ENCODE results near the gene KRTAP10-10. TPM values are rescaled to one million over a fixed set of nuclear protein-coding genes. Genes with fewer than 3 reads are reported as not detected.

The KRTAP10-10 gene
- polyA plus RNA-seq, 1 donor (not counting 4 experiments of a cell fraction or from before 2014, with no cell fraction given): not detected

- Histone ChIP-seq H3K9me1 (ENCODE audit: control insufficient read depth, extremely low read depth, insufficient read depth, low read length) (no peaks in the 10 kb centered on the region), H3K27me3 (ENCODE audit: control insufficient read depth, extremely low read depth, insufficient read depth, low read length) (peaks cover 2% of the 10 kb centered on the region), H2AFZ (ENCODE audit: control insufficient read depth, low read length) (no peak overlapping the region), H3K27ac (ENCODE audit: control insufficient read depth, insufficient read depth, low read length) (no peak overlapping the region), H3K4me2 (ENCODE audit: control insufficient read depth, extremely low read depth, insufficient read depth, low read depth, low read length) (no peak overlapping the region), H3K36me3 (ENCODE audit: control insufficient read depth in 2 of 2, extremely low read depth in 1 of 2, insufficient read depth in 2 of 2, low read length in 2 of 2) (no peaks in the 10 kb centered on the region), H3K4me3 (ENCODE audit: control insufficient read depth in 2 of 3, extremely low read depth in 1 of 3, insufficient read depth in 2 of 3, low read depth in 1 of 3, low read length in 3 of 3) (no peak overlapping the region), H3K4me1 (ENCODE audit: control insufficient read depth, extremely low read depth, insufficient read depth, low read length) (no peaks in the 10 kb centered on the region), H3K9ac (ENCODE audit: control insufficient read depth, extremely low read depth, insufficient read depth, low read length) (no peak overlapping the region), H4K20me1 (ENCODE audit: control insufficient read depth, extremely low read depth, insufficient read depth, low read length) (no peaks in the 10 kb centered on the region), H3K79me2 (ENCODE audit: control insufficient read depth, insufficient read depth, low read length) (no peaks in the 10 kb centered on the region), H3K9me3 (ENCODE audit: control insufficient read depth, low read depth, low read length) (no peaks in the 10 kb centered on the region)
- TF ChIP-seq EZH2 (IDR thresholded peaks at IDR 0.05; ENCODE audit: low read length): no peak
- TF ChIP-seq, protein P1, sequence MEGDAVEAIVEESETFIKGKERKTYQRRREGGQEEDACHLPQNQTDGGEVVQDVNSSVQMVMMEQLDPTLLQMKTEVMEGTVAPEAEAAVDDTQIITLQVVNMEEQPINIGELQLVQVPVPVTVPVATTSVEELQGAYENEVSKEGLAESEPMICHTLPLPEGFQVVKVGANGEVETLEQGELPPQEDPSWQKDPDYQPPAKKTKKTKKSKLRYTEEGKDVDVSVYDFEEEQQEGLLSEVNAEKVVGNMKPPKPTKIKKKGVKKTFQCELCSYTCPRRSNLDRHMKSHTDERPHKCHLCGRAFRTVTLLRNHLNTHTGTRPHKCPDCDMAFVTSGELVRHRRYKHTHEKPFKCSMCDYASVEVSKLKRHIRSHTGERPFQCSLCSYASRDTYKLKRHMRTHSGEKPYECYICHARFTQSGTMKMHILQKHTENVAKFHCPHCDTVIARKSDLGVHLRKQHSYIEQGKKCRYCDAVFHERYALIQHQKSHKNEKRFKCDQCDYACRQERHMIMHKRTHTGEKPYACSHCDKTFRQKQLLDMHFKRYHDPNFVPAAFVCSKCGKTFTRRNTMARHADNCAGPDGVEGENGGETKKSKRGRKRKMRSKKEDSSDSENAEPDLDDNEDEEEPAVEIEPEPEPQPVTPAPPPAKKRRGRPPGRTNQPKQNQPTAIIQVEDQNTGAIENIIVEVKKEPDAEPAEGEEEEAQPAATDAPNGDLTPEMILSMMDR (optimal IDR thresholded peaks at IDR 0.05 in 1 of 3, IDR thresholded peaks at IDR 0.05 in 1 of 3, conservative IDR thresholded peaks at IDR 0.05 in 1 of 3; ENCODE audit: extremely low read depth in 1 of 3, insufficient read depth in 2 of 3, low read length in 3 of 3): no peak
- dilution Hi-C loops (cut with MboI; ENCODE audit: extremely low pct_ligation_motif_present, low sequenced_read_pairs): no loop called here
- FAIRE-seq: no peak
- DNase-seq (ENCODE audit: low read depth, low spot score): no peak
Observed at GRCh38 chr21:44603911-44604310, 33.2 kb upstream of the KRTAP10-10 start.

- FAIRE-seq (no peak), DNase-seq (ENCODE audit: low read depth, low spot score) (no peak)
- Histone ChIP-seq H3K27me3 (ENCODE audit: control insufficient read depth, extremely low read depth, insufficient read depth, low read length) (peaks cover 2% of the 10 kb centered on the region), H3K9me1 (ENCODE audit: control insufficient read depth, extremely low read depth, insufficient read depth, low read length) (no peaks in the 10 kb centered on the region), H3K9me3 (ENCODE audit: control insufficient read depth, low read depth, low read length) (peaks cover 1% of the 10 kb centered on the region), H2AFZ (ENCODE audit: control insufficient read depth, low read length) (no peak overlapping the region), H3K4me1 (ENCODE audit: control insufficient read depth, extremely low read depth, insufficient read depth, low read length) (no peaks in the 10 kb centered on the region), H3K79me2 (ENCODE audit: control insufficient read depth, insufficient read depth, low read length) (no peaks in the 10 kb centered on the region), H3K9ac (ENCODE audit: control insufficient read depth, extremely low read depth, insufficient read depth, low read length) (no peak overlapping the region), H3K36me3 (ENCODE audit: control insufficient read depth in 2 of 2, extremely low read depth in 1 of 2, insufficient read depth in 2 of 2, low read length in 2 of 2) (no peaks in the 10 kb centered on the region), H3K4me2 (ENCODE audit: control insufficient read depth, extremely low read depth, insufficient read depth, low read depth, low read length) (no peak overlapping the region), H3K4me3 (ENCODE audit: control insufficient read depth in 2 of 3, extremely low read depth in 1 of 3, insufficient read depth in 2 of 3, low read depth in 1 of 3, low read length in 3 of 3) (no peak overlapping the region), H4K20me1 (ENCODE audit: control insufficient read depth, extremely low read depth, insufficient read depth, low read length) (no peaks in the 10 kb centered on the region), H3K27ac (ENCODE audit: control insufficient read depth, insufficient read depth, low read length) (no peak overlapping the region)
- no peak for TF ChIP-seq EZH2 (IDR thresholded peaks at IDR 0.05; ENCODE audit: low read length)
- TF ChIP-seq, protein P1 (optimal IDR thresholded peaks at IDR 0.05 in 1 of 3, IDR thresholded peaks at IDR 0.05 in 1 of 3, conservative IDR thresholded peaks at IDR 0.05 in 1 of 3; ENCODE audit: extremely low read depth in 1 of 3, insufficient read depth in 2 of 3, low read length in 3 of 3): no peak
- dilution Hi-C loops (cut with MboI; ENCODE audit: extremely low pct_ligation_motif_present, low sequenced_read_pairs): no loop called here
Observed at GRCh38 chr21:44606495-44606894, 30.7 kb upstream of the KRTAP10-10 start.

All from keratinocyte (primary cell).